Neutrophil (primary cell): Measurements from ENCODE around the gene SLIT3.

Experiments
- H3K27ac ChIP-seq: fragments of 200-600 bp; sonication (generic); 2 replicates; pipeline ENCODE4 v1.5.1; 2016; ENCODE audit warnings: mild to moderate bottlenecking, moderate library complexity
- H3K27me3 ChIP-seq: fragments of 200-600 bp; sonication (generic); 2 replicates; pipeline ENCODE4 v1.6.0; 2016; ENCODE audit warnings: mild to moderate bottlenecking
- H3K36me3 ChIP-seq: fragments of 200-600 bp; sonication (generic); 2 replicates; pipeline ENCODE4 v1.5.1; 2017
- H3K4me1 ChIP-seq, 2 experiments: fragments of 200-600 bp in 1 of 2; sonication (generic) in 1 of 2; 1 replicate in 1 of 2; 2 replicates in 1 of 2; pipeline versions ENCODE4 v1.5.1 to v1.6.1; 2013 to 2016; ENCODE audit warnings: low read depth in 1 of 2, low read length in 1 of 2, mild to moderate bottlenecking in 1 of 2, moderate library complexity in 1 of 2; ENCODE audit not compliant: control insufficient read depth in 1 of 2, insufficient read depth in 1 of 2
- H3K4me3 ChIP-seq, 2 experiments: fragments of 200-600 bp in 1 of 2; sonication (generic) in 1 of 2; 1 replicate in 1 of 2; 2 replicates in 1 of 2; pipeline ENCODE4 v1.5.1; 2013 to 2016; ENCODE audit warnings: low read depth in 1 of 2, low read length in 1 of 2, mild to moderate bottlenecking in 1 of 2, moderate library complexity in 1 of 2
- H3K9me3 ChIP-seq: fragments of 200-600 bp; sonication (generic); 2 replicates; pipeline ENCODE4 v1.5.1; 2016
- CTCF ChIP-seq: fragments of 200-600 bp; sonication (generic); IDR thresholded peaks from 2 replicates; pipeline ENCODE4 v1.5.1; 2016; ENCODE audit warnings: antibody characterized with exemption

The SLIT3 gene

GRCh38 chr5:169178274-169178673 is 122.7 kb downstream of the SLIT3 start:
- no peaks in the 10 kb centered on the region for H3K4me1 ChIP-seq
- H3K4me3 ChIP-seq, result no peak overlapping the region
- H3K36me3 ChIP-seq, result no peaks in the 10 kb centered on the region
- peaks cover 3% of the 10 kb centered on the region for H3K27me3 ChIP-seq
- no peak overlapping the region for H3K27ac ChIP-seq
- TF ChIP-seq CTCF, result no peak
- H3K9me3 ChIP-seq, result no peaks in the 10 kb centered on the region

GRCh38 chr5:169176709-169177694 is 123.9 kb downstream of the SLIT3 start:
- no peak for TF ChIP-seq CTCF
- Histone ChIP-seq H3K9me3 (no peaks in the 10 kb centered on the region), H3K36me3 (no peaks in the 10 kb centered on the region), H3K27me3 (no peaks in the 10 kb centered on the region), H3K4me3 (no peak overlapping the region), H3K27ac (no peak overlapping the region), H3K4me1 (no peaks in the 10 kb centered on the region)

GRCh38 chr5:169175733-169176132 is 125.2 kb downstream of the SLIT3 start:
- TF ChIP-seq CTCF, result no peak
- H3K36me3 ChIP-seq, result no peaks in the 10 kb centered on the region
- no peak overlapping the region for H3K27ac ChIP-seq

GRCh38 chr5:169174923-169175322 is 126.0 kb downstream of the SLIT3 start:
- TF ChIP-seq CTCF, result no peak
- no peaks in the 10 kb centered on the region for H3K36me3 ChIP-seq
- H3K27ac ChIP-seq, result no peak overlapping the region
- H3K27me3 ChIP-seq, result no peaks in the 10 kb centered on the region
- H3K9me3 ChIP-seq, result no peaks in the 10 kb centered on the region
- H3K4me1 ChIP-seq, result no peaks in the 10 kb centered on the region
- H3K4me3 ChIP-seq, result no peak overlapping the region

More at GRCh38 chr5:169175733-169176132, 125.2 kb downstream of the SLIT3 start:
- H3K4me3 ChIP-seq, result no peak overlapping the region
- no peaks in the 10 kb centered on the region for H3K9me3 ChIP-seq
- H3K4me1 ChIP-seq, result no peaks in the 10 kb centered on the region
- no peaks in the 10 kb centered on the region for H3K27me3 ChIP-seq

GRCh38 chr5:169173372-169173771 is 127.6 kb downstream of the SLIT3 start:
- no peaks in the 10 kb centered on the region for H3K36me3 ChIP-seq
- no peaks in the 10 kb centered on the region for H3K27me3 ChIP-seq
- TF ChIP-seq CTCF, result no peak
- H3K27ac ChIP-seq, result no peak overlapping the region
- H3K4me3 ChIP-seq, result no peak overlapping the region
- H3K9me3 ChIP-seq, result no peaks in the 10 kb centered on the region
- no peaks in the 10 kb centered on the region for H3K4me1 ChIP-seq
